Epithelial cell of esophagus (primary cell): ENCODE results near the gene EPSTI1.

Source experiments
- DNase-seq: peaks from one replicate; pipeline ENCODE4 v3.0.0; 2010; ENCODE audit warnings: low read depth
- H3K4me3 ChIP-seq: 2 replicates; pipeline ENCODE4 v1.5.1; 2011; ENCODE audit warnings: mild to moderate bottlenecking, low read length, control low read depth
- TF ChIP-seq, protein P1 (sequence below): IDR thresholded peaks from 2 replicates; pipeline ENCODE4 v1.5.1; 2011; ENCODE audit warnings: low read depth, mild to moderate bottlenecking, low read length, control low read depth, inconsistent platforms; ENCODE audit not compliant: insufficient read depth; ENCODE audit errors: missing control alignments

EPSTI1 gene

GRCh38 chr13:43020794-43021193 is 28.8 kb upstream of the EPSTI1 start:
- TF ChIP-seq, protein P1, sequence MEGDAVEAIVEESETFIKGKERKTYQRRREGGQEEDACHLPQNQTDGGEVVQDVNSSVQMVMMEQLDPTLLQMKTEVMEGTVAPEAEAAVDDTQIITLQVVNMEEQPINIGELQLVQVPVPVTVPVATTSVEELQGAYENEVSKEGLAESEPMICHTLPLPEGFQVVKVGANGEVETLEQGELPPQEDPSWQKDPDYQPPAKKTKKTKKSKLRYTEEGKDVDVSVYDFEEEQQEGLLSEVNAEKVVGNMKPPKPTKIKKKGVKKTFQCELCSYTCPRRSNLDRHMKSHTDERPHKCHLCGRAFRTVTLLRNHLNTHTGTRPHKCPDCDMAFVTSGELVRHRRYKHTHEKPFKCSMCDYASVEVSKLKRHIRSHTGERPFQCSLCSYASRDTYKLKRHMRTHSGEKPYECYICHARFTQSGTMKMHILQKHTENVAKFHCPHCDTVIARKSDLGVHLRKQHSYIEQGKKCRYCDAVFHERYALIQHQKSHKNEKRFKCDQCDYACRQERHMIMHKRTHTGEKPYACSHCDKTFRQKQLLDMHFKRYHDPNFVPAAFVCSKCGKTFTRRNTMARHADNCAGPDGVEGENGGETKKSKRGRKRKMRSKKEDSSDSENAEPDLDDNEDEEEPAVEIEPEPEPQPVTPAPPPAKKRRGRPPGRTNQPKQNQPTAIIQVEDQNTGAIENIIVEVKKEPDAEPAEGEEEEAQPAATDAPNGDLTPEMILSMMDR, result no peak
- H3K4me3 ChIP-seq, result no peak overlapping the region
- DNase-seq, result no peak

DNA sequence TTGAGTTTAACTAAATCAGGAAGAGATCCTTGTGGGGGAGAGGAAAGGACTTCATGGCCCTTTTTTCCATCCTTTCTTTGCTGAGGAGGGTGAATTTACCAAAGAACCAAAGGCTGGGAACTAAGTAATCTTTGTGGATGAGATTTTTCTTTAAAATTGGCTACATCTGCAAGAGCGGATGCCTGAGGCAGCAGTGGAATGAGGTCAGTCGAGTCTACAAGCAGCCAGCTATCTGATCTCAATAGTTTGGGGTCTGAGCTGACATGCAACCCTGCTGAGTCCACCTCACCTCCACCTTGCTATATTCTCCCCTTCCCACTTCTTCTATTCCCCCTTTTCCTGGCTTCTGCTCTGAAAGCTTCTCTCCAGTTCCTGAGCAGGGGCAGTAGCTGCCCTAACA is 27.8 kb upstream of the EPSTI1 start:
- H3K4me3 ChIP-seq, result no peak overlapping the region
- DNase-seq, result no peak
- TF ChIP-seq, protein P1, result no peak

GRCh38 chr13:43016226-43016625 is 24.2 kb upstream of the EPSTI1 start:
- TF ChIP-seq, protein P1, result no peak
- DNase-seq, result peak; percentile 51
- H3K4me3 ChIP-seq, result no peak overlapping the region

GRCh38 chr13:43014162-43014561 is 22.1 kb upstream of the EPSTI1 start:
- TF ChIP-seq, protein P1, result no peak

DNA sequence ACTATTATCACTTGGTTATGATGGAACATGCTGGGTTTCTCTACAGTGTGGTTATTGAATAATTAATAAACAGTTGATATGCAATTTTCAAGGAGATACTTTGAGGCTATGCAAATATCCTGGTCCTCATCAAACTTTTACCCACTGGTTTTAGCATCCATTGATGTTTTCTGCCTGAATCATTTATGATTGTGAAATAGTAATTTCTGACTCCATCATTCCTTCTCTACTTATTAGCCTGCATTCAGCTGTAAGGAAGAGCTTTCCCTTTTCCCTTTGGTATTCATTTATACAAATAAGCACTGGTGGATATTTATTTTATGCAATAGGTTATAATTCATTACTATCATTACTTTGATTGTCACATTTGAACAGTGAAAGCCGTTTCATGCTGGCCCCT is 17.5 kb upstream of the EPSTI1 start:
- H3K4me3 ChIP-seq, result no peak overlapping the region
- TF ChIP-seq, protein P1, result no peak
- peak; percentile 48 for DNase-seq

More at GRCh38 chr13:43014162-43014561, 22.1 kb upstream of the EPSTI1 start:
- DNase-seq, result no peak
- no peak overlapping the region for H3K4me3 ChIP-seq

- H3K4me3 ChIP-seq, result no peak overlapping the region
- DNase-seq, result no peak
- TF ChIP-seq, protein P1, result no peak
Measured at GRCh38 chr13:43008596-43008995, 16.6 kb upstream of the EPSTI1 start.

DNA sequence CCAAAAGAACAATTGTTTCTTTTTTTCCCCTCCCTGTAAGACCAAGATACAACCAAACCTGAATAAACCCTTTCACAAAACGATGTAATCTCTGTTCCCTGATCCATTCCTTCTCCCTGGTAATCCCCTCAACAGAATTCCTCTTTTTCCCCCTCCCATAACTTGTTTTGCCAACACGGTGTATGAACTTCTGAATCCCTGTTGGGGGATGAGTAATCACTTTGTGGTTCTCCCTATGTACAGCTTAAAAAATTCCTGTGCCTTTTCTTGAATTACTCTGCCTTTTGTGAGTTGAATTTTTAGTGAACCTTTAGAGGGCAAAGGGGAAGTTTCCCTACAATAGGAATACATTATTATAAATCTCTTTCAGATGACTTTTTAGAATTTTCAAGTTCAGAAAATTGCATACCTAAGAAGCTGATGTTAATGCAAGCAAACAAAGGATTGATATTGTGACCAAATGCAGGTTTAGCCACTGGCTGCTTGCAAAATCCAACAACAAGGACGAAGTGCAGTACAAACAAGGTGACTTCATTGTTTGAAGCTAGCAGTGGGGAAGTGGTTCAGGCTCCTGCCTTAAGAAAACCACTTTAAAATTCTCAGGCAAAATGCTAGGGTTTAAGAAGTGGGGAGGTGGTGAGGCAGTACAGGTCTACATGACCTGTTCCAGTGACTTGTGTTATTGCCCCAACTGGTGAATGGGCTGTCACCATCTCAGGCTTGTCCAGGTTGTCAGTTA is 15.0 kb upstream of the EPSTI1 start:
- TF ChIP-seq, protein P1, result no peak
- peak; percentile 46 for DNase-seq
- no peak overlapping the region for H3K4me3 ChIP-seq
